ENCODE data around the gene TPGS1.

Gene TPGS1

DNA sequence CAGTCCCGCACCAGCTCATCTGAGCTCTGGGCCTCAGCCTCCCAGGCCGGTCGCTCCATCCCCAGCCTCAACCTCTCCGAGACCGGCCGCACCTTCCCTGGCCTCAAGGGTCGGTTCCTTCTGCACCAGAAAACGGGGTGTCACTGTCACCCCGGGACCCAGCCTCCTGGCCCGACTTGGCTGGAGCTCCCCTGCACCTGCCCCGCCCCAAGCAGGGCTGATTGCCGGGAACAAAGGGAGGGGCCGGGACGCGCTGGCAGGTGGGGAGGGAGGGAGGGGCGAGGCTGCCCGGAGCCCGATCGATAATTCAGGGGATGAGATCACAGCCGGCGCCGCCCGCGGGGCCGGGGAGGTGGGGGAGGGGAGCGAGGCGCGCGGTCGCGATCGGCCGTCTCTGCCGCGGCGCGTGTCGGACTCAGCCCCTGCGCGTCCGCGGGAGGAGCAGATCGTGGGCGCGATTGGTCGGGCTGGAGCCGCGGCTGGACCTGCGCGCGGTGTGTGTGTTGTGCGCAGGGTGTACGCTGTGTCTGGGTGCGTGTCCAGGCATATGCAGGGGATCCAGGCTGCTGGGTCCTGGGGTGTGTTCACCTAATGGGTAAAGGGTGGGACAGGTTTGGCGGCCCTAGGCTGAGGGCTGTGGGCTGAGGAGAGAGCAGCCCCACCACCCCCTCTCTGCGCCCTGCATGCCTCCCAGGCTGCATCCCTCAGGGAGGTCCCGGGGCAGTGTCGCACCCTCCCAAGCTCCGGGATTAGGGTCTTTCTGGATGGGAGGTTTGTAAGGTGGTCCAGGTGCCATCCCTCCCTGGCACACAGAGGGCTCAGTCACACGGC is 45.4 kb upstream of the TPGS1 start:
- DNase-seq (ENCODE audit: low spot score), result no peak
- in situ Hi-C loops (cut with MboI; ENCODE audit: low sequenced_read_pairs, unreplicated experiment), result no loop called here
- TF ChIP-seq, protein P1, sequence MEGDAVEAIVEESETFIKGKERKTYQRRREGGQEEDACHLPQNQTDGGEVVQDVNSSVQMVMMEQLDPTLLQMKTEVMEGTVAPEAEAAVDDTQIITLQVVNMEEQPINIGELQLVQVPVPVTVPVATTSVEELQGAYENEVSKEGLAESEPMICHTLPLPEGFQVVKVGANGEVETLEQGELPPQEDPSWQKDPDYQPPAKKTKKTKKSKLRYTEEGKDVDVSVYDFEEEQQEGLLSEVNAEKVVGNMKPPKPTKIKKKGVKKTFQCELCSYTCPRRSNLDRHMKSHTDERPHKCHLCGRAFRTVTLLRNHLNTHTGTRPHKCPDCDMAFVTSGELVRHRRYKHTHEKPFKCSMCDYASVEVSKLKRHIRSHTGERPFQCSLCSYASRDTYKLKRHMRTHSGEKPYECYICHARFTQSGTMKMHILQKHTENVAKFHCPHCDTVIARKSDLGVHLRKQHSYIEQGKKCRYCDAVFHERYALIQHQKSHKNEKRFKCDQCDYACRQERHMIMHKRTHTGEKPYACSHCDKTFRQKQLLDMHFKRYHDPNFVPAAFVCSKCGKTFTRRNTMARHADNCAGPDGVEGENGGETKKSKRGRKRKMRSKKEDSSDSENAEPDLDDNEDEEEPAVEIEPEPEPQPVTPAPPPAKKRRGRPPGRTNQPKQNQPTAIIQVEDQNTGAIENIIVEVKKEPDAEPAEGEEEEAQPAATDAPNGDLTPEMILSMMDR (IDR thresholded peaks at IDR 0.05; ENCODE audit: borderline replicate concordance, control extremely low read depth, extremely low read depth, insufficient read depth, missing control alignments), result no peak

DNA sequence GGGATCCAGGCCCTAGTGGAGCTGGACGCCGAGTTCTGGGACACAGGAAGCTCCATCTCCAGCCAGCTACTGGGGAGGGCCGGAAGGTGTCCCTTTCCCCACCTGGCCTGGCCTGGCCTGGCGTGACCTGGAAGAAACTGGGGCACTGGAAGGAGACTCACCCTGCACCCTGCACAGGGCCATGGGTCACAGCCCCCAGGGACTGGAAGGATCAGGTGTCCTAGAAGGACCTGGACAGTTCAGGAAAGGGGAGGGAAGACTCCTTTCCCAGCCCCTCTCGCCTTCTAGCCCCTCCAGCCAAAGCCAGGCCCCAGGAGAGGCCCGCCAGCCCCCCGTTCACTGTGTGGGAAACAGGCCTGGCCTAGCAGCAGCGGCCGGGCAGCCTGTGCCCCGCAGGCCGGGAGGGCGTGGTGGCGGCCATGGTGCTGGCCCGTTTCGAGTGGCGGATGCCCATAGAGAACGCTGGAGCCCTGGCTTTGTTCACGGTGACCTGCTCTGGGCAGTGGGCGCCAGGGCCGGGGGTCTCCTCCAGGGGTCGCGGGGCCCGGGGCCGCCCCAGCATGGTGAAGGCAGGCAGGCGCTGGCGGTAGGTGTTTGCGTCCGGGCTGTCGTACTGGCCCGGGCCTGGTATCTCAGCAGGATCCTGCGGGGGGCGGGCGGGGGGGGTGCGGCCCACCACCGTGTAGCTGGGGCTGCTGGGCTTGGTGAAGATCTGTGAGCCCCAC is 43.7 kb upstream of the TPGS1 start:
- in situ Hi-C loops (cut with MboI; ENCODE audit: low sequenced_read_pairs, unreplicated experiment), result no loop called here
- DNase-seq (ENCODE audit: low spot score), result no peak
- TF ChIP-seq, protein P1 (IDR thresholded peaks at IDR 0.05; ENCODE audit: borderline replicate concordance, control extremely low read depth, extremely low read depth, insufficient read depth, missing control alignments), result no peak

- TF ChIP-seq, protein P1 (IDR thresholded peaks at IDR 0.05; ENCODE audit: borderline replicate concordance, control extremely low read depth, extremely low read depth, insufficient read depth, missing control alignments), result no peak
- in situ Hi-C loops (cut with MboI; ENCODE audit: low sequenced_read_pairs, unreplicated experiment), result no loop called here
- no peak for DNase-seq (ENCODE audit: low spot score)
Observed at GRCh38 chr19:464208-464545, 43.1 kb upstream of the TPGS1 start.

DNA sequence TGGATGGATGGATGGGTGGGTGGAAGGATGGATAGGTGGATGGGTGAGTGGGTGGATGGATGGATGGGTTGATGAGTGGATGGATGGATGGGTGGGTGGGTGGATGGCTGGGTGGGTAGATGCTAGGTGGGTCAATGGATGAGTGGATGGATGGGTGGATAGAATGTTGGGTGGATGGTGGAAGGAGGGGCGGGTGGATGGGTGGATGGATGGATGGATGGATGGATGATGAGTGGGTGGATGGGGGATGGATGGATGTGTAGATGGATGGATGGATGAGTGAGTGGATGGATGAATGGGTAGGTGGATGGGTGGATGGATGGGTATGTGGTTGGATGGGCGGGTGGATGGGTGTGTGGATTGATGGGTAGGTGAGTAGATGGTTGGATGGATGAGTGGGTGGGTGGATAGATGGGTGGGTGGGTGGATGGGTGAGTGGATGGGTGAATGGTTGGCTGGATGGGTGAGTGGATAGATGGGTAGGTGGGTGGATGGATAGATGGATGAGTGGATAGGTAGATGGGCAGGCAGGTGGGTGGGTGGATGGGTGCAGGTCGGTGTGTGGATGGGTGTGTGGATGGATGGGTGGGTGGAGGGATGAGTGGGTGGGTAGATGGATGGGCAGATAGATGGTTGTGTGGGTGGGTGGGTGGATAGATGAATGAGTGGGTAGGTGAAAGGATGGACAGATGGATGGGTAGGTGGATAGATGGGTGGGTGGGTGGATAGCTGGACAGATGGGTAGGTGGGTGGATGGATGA is 42.1 kb upstream of the TPGS1 start:
- TF ChIP-seq, protein P1 (IDR thresholded peaks at IDR 0.05; ENCODE audit: borderline replicate concordance, control extremely low read depth, extremely low read depth, insufficient read depth, missing control alignments), result no peak
- in situ Hi-C loops (cut with MboI; ENCODE audit: low sequenced_read_pairs, unreplicated experiment), result no loop called here
- no peak for DNase-seq (ENCODE audit: low spot score)

GRCh38 chr19:467554-467953 is 39.7 kb upstream of the TPGS1 start:
- in situ Hi-C loops (cut with MboI; ENCODE audit: low sequenced_read_pairs, unreplicated experiment), result no loop called here
- DNase-seq (ENCODE audit: low spot score), result no peak
- TF ChIP-seq, protein P1 (IDR thresholded peaks at IDR 0.05; ENCODE audit: borderline replicate concordance, control extremely low read depth, extremely low read depth, insufficient read depth, missing control alignments), result no peak

DNA sequence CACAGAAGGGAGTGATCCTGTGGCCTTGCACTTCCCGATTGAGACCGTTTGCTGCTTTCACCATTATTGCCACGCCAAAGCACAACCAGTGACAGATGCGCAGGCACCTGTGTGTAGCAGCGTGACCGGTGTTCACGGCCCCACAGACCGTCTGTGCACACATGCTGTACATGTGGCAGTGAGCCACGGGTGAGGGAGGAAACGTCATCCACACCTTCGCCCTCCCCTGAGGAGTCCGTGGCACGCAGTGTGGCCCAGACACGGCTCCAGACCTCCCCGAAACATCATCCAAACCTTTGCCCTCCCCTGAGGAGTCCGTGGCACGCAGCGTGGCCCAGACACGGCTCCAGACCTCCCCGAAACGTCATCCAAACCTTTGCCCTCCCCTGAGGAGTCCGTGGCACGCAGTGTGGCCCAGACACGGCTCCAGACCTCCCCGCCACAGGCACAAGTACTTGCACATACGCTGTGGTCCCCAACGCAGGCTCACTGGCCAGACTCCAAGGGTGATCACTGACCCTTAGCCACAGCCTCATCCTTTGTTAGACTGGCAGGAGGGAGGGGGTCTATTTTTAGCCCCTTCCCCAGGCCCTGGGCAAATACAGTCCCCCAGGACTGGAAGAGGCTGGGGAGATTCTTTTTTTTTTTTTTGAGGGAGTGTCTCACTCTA is 38.6 kb upstream of the TPGS1 start:
- TF ChIP-seq, protein P1 (IDR thresholded peaks at IDR 0.05; ENCODE audit: borderline replicate concordance, control extremely low read depth, extremely low read depth, insufficient read depth, missing control alignments), result no peak
- in situ Hi-C loops (cut with MboI; ENCODE audit: low sequenced_read_pairs, unreplicated experiment), result no loop called here
- no peak for DNase-seq (ENCODE audit: low spot score)
